NCI-H2107 treated with DMSO at 0.1 percent for 48 hours (cell line): Measurements from ENCODE around the gene LRRK1.

Source experiments
- DNase-seq: peaks from one replicate; lab custom pipeline; 2025; ENCODE audit not compliant: unreplicated experiment; lab: John Stamatoyannopoulos, UW

Gene LRRK1

DNA sequence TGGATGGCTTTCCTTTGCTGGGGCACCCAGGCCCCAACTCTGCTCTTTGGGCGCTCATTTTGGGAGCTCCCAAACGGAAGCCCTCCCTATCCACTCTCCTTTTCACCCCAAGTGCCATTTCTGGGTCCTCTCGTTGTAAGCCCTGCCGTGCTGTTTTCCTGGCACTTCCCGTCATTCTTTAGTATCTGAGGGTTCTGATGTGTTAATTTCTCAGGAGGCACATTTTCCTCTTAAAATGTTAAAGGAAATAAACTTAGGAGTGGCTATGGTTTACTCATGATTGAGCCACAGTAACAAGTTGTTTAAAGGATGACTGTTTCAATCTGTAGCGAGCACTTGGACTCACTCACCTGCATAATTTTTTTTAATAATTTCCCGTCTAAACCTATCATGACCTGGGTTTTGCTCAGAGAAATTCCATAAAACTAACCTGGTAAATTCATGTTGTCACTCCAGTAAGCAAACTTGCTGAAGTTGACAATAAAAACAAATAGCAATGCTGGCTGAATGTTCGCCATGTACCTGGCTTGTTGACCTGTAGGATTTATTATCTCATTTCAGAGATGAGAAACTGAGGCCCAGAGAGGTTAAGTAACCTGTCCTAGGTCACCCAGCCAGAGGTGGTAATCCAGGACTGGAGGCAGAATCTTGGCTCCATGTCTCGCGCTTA, 29.0 kb upstream of the LRRK1 start:
- DNase-seq: no peak

DNA sequence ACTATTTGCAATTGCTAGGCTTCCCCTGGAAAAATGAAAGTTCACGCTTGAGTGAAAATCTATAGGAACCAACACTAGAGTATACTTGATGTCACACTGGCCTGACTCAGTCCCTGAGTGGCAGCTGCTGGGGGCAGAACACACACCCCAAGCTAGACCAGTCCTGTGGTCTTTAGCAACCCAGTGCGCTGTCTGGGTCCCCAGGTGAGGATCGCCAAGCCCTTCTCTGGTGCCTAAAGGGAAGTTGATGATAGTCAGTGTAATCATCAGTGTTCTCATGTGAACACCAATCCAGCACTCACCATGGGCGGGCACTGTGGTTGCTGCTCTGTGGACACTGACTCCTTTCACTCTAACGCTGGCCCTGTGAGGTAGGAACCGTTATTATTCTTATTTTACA, 28.3 kb upstream of the LRRK1 start:
- no peak for DNase-seq

DNA sequence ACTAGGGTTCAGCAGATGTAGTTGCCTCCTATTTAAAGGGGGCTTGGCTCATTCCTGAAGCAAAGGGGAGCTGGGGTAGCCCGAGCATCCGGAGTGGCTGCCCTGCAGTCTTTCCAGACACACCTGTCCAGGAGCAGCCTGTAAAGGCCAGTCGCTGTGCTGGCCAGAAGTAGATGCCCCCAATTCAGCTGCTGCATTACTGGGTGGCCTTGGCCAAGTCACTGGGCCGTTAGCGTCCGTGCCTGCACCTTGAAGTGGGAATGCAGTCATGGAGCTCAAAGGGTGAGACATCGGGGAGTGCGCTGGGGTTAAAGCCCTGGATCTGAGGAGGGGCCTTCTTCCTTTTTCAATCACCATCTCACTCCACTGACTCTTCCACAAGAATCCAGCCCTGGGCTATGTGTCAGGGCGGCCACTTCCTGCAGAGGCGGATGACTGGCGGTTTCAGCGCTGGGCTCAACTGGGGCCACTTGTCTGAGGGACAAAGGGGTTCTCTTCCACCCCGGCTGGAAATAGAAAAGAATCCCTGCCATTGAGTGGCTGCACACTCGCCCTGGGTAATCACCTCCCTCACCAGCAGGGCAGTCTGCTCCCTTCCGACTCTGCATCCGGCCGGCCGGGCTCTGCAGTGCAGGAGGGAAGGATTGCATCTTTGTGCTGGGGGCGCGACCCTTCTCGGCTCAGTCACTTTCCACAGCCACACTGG, 27.7 kb upstream of the LRRK1 start:
- DNase-seq: no peak

DNA sequence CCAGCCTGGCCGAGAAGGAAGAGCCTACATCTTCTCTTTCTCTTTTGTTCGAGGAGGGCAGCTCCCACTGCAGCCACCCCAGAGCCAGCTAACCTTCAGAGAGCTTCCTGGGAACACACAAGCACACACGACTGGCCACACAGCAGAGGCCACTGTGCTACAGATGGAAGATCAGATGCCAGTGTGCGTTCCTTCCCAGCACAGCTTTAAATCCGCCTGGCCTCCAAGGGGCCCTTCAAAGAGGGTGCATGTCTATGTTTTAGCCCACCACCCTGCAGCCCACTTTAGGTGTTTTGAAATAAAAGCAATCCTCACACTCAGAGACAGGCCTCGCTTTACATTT, 27.2 kb upstream of the LRRK1 start:
- DNase-seq: no peak

DNA sequence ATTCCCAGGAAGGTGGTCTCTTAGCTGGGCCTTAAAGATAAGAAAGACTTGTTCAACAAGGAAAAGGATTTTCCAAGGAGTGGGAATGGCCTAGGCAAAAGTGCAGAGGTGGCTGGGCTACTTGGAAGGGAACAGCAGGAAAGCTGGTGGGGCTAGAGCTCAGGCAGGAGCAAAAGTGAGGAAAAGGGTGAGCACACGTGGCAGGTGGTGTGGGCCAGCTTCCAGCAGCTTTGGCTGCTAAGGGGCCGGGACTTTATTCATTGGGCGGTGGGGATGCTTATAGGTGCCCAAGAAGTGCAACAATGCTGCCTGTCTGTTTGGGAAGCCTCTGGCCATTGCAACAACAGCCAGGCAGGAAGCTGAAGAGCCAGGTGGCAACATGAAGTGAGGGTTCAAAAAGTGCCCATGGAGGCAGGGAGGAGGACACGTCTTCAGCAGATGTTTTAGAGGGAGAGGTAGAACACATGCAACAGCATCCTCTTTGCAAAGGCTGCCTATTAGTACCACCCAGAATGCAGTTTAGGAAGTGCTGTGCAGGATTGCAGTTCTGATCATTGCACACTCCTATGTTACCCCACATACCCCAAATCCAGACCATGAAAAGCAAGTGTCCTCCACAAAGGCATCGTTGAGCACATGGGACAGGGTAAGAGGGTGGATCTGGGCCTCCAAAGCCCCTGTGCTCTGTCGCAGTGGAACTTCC, 25.7 kb upstream of the LRRK1 start:
- no peak for DNase-seq

DNA sequence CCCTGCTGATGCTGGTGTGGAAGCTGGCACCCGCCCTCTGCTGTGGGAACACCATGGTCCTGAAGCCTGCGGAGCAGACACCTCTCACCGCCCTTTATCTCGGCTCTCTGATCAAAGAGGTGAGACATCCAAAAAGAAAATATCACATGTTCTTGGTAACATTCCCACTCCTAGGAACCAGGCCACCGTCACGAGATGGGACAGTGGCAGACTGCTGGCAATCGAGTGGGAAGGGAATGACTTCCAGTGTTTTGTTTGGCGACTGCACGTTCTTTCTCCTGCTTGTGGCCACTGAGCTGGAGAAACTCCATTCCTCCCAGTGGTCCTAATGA, 25.2 kb upstream of the LRRK1 start:
- DNase-seq: no peak

DNA sequence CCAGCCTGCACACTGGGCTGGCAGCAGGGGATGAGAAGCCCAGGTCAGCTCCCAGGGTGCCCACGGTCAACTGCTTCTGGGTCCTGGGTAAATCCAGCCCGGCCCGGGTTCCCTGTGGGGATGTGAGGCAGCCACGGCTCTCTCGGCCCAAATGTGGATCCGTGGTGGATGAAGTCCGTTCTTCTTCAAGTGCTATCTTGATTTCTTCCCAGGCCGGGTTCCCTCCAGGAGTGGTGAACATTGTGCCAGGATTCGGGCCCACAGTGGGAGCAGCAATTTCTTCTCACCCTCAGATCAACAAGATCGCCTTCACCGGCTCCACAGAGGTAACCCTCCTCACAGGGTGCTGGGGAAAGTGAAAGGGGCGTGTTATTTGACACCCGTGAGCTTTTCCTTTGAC, 23.4 kb upstream of the LRRK1 start:
- DNase-seq: no peak

DNA sequence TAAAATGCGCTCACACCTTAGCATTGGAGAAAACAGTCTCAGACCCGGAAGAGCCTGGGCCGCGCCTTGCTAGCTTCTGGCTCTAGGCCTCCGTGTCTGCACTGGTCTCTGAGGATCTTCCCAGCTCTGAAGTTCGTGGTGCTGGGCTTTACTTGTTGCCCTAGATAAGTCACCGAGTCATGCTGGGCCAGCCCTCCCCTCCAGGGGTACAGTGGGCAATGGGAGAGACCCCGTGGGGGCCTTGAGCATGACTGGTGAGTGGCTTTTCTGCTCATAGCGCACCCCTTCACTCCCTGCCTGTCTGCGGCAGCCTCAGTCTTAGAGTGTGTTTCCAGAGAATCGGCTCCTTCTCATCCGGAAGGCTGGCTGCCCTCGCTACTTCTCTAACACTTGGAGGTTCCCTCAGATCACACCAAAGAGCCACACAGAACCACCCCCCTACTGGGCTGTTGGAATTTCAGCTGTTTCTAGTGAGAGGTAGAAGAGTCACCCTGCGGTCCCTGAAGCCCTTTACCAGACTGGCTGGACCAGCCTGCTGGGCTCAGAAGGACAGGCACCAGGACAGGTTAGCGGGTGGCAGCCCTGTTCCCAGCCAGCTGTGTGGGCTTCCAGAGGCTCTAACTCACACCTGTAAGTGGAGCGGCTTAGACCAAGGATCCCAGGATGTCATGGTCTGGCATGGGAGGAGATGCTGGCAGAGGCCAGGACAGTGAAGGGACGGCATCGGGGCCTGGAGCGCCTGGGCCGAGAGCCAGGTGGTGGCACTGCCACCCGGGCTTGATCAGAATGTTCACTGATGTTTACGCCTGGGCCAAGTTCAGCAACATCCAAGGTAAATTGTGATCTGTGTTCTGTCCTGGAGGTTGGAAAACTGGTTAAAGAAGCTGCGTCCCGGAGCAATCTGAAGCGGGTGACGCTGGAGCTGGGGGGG, 21.7 kb upstream of the LRRK1 start:
- DNase-seq: no peak

DNA sequence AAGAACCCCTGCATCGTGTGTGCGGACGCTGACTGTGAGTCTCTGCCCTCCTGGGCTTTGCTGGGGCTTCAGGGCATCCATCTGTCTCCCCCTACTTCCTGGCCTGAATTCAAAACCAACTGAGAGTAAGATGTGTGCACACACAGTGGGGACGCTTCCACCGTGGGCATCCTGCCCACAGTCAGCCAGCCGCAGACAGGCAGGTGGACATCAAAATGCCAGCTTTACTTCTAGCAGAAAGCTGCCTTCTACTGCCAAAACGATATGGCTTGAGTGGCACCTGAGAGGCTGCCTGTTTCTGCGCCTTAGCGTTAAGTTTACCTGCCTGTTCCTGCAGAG, 21.0 kb upstream of the LRRK1 start:
- DNase-seq: no peak

DNA sequence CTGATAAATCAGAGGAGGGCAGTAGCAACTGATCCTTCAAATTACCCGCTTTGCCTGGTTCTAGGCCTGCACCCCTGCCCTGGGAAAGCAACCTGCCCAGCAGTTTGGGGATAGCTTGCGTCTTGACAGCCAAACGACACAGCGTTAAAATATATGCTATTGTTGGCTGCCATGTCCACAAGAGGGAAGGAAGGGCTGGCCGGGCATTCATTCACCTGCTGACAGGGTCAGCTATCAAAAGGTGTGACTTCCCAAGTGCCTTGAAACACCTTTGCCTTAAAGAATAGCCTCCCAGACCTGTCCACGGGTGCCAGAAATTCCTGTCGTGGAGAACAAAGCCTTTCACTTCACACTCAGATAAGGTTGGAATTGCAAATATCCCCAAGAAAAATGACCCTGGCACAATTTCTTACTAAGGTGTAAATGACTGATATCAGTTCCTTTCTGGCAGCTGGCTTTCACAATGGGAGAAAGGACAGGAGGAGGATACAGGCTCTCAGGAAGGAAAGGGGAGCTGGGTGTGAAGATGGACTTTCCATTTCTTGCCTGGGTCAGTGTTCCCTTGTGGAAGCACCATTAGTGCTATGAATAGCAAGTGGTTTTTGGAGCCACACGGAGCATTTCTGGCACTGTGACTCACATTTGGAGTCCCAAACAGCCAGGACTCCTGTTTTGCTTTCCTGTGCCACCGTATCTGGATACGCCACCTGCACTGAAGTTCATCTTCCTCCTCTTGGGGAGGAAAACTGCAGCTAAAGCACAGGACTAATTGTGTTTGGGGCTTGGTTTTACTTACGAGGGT, 20.3 kb upstream of the LRRK1 start:
- DNase-seq: no peak

DNA sequence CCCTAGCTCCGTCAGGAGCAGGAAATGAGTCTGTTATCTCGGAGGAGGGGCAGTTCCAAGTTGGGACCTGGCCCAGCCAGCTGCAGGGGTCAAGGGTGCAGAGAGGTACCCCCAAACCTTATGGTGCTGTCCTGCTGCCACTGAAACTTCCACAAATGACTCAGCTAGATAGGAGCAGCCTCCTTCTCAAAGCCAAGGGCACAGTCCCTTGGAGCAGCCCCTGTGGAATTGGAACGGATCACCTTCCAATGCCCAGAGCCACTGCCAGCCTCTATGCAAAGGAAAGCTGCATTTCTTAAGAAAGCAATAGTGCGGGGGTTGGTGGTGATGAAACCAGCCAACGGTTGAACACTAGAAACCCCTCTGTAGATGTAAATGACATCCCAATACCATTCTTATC, 19.6 kb upstream of the LRRK1 start:
- DNase-seq: no peak

DNA sequence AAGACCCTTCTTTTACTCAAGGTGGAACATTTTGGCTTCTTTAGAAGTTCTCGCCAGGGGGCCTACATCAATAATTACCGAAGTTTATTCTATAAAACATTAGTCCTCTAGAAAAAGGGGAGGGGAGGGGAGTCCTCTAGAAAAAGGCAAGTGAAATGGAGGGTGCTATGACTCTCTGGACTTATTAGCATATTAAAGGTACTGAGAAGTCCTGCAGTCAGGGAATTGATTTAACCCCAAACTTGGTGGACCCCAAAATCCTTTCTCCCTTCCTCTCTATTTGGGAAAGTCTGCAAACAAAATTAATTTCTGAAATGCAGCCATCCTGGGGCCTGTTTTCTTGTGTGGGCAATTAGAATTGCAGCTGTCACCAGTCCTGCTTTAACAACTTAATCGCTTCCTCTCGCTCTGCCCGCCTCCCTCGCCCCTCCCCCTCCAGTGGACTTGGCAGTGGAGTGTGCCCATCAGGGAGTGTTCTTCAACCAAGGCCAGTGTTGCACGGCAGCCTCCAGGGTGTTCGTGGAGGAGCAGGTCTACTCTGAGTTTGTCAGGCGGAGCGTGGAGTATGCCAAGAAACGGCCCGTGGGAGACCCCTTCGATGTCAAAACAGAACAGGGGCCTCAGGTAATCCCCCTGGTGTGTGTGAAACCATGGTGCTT, 18.9 kb upstream of the LRRK1 start:
- DNase-seq: no peak

DNA sequence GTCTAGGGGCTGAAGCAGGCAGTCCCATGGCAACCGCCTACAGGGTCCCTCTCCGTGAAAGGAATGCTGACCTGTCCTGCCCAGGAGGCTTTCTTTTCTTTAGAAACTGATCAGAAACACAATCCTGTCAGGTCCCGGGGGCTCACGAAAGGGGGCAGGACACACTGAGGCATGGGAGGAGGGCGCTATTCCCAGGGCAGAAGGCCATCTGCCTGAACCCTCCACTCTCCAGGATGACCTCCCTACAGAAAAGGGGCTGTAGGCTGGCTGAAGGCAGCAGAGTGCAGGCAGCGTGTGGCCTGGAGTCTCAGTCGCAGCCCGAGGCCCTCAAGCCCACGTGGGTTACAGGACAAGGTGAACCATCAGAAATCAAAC, 18.4 kb upstream of the LRRK1 start:
- no peak for DNase-seq

DNA sequence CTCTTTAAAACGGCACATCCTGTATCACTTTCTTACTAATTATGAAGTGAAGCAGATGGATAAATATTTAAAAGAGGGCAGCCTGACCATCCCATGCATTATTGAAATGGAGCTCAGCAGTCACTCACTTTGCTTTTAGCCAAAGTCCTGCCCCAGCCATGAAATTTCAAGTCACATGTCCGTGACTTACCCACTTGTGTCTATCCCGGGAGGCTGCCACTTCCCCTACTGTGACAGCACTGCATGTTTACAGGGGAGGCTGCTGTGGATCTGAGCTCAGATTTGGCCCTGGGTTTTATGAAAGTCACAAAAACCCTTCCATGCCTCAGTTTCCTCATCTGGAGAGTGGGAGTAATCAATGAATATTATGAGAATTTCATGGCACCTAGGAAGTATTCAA, 17.9 kb upstream of the LRRK1 start:
- DNase-seq: no peak

DNA sequence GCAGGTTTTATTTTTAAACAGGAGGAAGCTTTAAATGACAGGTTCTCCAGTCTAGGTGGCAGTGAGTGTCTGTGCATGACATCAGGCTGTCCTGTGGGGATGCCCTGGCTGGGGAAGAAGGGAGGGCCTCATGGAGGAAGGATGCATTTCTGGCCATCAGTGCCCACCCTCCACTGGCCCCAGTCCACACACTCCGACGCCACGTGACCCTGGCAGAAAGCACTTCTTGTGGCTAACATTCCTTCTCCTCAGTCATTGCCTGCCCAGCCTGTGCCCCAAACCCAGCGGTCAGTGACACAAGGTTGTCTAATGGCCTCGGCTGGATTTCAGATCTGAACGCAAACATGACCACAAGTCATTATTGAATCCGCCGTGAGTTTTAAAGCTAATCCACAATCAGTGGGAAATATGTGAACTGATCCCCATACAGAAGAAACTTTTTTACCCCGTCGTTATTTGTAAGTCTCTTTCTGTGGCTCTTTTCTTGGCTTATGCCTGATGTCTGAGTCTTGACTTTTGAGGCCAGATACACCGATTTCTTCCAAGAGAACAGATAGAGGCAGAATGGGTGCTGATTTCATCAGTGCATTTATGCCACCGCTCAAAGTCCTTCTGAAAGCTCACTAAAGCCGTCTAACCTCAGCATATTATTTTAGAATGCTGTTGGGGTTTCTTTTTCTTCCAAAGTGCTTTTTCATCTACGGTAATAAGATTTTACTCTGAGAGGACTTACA, 17.3 kb upstream of the LRRK1 start:
- no peak for DNase-seq

DNA sequence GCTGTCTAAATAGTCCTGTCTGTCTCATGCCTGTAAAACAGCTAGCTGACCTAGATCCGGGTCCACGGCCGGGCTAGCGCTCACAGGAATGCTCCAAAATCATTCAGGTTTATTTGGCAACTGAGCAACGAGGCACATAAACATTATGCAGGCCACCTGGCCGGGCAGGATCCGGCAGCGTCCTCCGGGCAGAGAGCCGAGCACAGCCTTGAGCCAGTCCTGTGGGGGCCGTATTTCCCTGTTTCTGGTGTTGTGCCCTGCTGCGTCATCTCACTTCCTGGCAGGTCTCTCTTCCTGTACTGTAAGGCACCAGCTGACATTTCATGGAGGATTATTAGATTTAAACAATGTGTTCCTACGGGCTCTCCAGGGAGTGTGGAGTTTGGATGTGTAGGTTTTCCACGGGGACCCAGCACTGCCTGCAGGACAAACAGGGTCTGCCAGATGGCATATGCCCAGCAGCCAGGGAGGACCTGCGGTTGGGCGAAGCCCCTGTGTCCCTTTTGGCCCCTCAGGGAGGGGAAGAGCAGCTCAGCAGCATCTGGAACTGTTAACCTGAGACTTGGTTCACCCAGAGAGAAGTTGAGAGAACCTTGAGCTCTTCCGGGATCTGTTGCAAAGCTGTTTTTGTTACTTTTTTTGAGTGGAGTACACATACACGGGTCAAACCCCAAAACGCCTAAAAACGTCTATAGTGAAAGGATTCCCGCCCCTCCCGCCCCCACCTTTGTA, 16.6 kb upstream of the LRRK1 start:
- DNase-seq: no peak

DNA sequence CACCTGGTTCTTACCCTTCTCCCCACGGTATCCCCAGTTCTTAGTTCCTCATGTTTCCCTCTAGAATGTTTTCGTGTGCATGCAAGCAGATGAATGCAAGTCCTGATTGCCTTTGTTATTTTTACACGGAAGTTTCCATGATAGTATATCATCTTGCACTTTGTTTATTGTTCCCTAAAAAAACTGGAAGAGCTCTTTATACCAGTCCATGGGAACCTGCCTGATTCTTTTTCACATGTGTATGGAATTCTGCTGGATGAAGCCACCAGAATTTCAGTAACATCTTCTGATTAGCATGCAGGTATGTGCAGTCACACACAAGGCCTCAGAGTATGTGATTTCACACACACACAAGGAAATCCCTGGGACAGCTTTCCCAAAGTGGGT, 16.0 kb upstream of the LRRK1 start:
- no peak for DNase-seq

DNA sequence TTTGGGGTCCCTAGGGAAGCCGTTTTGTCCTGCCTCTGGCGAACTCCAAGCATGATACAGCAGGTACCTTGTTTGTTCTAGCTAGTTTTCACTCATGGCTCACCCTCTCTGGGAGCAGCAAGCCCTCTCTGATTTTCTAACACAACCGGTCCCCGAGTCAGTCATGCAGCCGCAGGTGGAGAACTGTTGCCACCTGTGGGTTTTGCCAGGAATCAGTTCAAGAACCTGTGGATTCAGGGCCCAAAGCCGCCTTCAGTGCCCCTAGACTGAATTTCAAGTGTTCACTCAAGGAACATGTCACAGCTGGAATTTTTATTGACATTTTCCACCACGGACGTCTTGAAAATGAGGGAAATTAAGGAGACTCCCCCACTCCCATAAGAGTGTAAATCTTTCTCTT, 13.3 kb upstream of the LRRK1 start:
- DNase-seq: no peak

DNA sequence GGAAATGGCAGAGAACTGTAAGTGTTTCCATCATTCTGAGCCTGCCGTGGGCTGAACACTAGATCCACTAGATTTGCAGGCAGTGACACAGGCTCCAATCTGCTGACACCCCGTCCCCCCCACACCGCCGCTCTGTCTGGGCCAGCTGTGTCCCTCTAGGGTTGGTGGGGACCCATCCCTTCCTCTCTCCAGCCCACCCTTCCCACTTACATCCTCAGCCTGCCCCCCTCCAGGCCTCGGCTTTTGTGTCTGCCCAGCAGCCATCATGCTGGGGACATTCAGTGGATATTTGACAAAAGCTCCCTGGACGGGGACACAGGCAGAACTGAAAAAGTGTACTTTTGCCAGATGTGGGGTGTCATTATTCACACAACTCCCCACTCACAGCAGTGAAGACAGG, 10.7 kb upstream of the LRRK1 start:
- DNase-seq: no peak
